Stimulated activated CD8-positive, alpha-beta memory T cell treated with anti-CD3 and anti-CD28 coated beads, Interleukin-2, amount 100 ng/mL, for 48 hours (primary cell): Measurements from ENCODE around the gene RCAN1.
"Not testable (repeated sequence)": the region's sequence is repeated elsewhere in the genome, so short reads cannot be mapped to it uniquely, and the experiment has no call there.

Experiments
- DNase-seq, 2 donors: peaks; one replicate each; pipeline ENCODE4 v3.0.0-alpha.2; 2020; ENCODE audit warnings: low read depth in 2 of 2

The RCAN1 gene

DNA sequence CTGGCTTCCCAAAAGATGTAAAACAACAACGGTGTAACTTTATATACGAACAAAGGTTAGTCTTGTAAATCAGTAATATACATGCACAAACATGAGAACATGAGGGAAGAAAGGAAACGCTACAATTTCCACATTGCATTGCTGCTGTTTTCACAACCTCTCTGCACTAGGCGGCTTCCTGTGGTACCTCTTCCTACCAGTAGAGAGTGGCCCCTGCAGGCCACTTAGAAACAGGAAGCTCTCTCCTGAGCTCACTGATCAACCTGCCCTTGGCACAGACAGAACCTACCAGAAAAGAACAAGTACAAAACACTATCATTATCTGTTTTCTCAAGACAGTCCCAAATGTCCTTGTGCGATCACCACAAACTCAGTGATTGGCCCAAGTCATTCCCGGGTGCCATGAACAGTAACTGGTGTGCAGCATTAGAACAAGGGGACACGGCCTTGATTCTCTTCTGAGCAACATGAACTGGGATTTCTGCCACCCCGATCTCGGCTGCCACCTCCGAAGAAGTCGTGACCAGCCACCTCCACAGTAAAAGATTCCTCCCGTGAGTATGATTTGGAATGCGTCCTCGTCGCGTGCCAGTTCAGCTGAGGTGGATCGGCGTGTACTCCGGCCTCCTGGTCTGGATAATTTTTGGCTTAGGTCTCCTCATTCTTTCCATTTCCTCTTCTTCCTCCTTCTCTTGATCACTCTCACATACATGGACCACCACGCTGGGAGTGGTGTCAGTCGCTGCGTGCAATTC, 97.2 kb downstream of the RCAN1 start:
- DNase-seq: no peak

DNA sequence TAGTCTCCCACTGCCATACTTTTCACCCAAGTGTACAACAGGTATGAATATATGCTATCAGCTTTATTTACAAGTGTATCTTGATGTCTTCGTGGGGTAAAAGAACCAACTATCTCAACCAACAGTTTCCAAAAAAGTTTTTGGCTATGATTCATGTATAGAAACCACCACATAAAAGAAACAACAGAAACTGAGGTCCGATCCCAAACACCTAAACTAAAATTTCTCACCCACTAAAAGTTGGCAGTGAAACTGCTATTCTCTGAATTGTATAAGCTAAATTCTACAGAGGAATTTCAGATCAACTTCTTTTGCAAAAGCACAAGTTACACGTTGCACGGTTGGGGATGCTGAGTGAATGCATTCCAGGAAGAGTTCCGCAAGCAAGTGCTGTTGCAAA, 97.9 kb downstream of the RCAN1 start:
- DNase-seq: no peak

DNA sequence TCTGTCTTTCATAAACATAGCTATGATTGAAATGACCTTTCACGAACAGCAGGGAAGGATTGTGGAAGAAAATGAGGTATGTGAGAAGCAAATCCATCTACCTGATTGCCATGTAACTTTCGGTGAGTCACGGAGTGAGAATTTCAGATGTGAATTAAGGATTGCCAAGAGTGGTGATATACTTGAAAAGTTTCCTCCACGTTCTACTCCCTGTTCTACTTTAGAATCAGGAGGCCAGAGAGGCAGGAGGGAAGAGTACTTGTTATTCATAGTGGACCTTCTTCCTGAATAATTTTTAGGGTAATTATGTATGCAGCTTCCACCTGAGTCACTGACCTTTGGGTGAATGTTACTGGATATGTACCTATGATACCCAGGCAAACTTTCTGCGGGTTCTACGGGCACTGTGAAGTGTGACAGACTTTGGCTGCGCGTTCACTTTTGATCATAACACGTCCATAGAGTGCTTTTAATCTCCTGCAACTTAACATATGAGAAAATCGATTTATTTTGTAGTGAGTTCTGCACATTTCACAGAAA, 100.3 kb downstream of the RCAN1 start:
- DNase-seq: no peak

DNA sequence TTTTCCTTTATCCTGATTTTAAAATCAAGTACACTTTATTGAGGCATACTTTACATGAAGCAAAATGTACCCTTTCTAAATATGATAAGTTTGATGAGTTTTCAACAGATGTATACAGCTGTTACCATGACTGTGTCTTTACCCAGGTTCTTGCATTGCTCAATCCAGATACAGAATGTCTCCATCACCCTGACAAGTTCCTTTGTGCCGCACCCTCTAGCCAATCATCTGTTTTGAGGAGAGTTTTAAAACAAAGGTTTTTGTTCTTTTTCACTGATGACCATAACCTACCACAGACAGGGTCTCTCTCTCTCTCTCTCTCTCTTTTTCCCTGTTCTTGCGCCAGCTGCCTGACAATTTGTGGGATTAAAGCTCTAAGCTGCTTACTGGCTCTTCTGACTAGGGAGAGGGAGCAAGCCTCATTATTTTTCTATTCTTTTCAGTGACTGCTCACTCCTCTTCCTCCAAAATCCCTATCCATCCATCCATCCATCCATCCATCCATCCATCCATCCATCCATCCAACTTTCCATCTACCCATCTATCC, 101.7 kb downstream of the RCAN1 start:
- no peak for DNase-seq

DNA sequence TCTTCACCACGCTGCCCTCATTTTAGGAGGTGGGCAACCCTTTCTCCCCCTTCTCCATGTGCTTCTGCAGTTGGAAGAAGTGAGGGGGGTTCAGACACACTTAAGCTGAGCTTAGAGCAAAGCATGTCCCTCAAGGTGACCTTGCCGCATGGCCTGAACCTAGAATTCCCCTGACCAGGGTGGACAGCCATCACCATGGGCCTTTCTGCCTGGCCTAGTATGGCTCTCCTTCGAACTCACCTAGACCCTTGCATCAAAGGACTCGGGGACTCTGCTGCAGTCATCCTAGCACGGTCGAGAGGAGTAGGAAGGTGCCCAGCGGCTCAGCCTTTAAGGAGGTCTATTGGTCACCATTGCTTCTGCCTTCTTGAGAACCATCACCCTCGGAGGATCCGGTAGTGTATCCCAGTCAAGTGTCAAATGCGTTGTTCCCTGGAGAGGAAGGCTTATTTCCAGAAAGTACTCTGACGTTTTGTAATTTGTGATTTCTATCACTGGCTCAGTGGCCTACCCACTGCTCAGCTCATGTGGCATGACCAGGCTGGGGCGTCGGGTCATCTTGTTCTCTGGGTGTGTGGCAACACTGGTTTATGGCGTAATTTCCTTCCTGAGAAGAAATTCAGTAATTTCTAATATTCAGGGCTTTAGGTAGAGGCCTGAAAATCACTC, 103.0 kb downstream of the RCAN1 start, which contains the start of gene KCNE1:
KCNE1 (minus strand) TSS at position 424 of the 669 bp plus-strand sequence. CDS start 62,576 bp downstream, outside the sequence.
- DNase-seq: no peak

DNA sequence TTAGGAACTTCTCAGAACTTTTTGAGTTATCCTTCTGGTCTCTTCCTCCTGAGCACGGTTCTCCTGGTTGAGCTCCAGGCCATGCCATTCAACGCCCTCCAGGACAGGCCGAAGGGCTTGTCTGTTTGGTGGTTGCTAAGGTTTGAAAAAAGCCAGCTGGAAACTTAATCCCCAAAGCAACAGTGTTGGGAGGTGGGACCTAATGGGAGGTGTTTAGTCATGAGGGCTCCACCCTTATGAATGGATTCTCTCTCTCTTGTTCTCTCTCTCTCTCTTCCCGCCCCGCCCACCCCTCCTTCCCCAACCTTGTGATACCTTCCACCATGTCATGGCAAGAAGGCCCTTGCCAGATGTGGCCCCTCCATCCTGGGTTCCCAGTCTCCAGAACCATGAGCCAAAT, 103.7 kb downstream of the RCAN1 start:
- DNase-seq: no peak

DNA sequence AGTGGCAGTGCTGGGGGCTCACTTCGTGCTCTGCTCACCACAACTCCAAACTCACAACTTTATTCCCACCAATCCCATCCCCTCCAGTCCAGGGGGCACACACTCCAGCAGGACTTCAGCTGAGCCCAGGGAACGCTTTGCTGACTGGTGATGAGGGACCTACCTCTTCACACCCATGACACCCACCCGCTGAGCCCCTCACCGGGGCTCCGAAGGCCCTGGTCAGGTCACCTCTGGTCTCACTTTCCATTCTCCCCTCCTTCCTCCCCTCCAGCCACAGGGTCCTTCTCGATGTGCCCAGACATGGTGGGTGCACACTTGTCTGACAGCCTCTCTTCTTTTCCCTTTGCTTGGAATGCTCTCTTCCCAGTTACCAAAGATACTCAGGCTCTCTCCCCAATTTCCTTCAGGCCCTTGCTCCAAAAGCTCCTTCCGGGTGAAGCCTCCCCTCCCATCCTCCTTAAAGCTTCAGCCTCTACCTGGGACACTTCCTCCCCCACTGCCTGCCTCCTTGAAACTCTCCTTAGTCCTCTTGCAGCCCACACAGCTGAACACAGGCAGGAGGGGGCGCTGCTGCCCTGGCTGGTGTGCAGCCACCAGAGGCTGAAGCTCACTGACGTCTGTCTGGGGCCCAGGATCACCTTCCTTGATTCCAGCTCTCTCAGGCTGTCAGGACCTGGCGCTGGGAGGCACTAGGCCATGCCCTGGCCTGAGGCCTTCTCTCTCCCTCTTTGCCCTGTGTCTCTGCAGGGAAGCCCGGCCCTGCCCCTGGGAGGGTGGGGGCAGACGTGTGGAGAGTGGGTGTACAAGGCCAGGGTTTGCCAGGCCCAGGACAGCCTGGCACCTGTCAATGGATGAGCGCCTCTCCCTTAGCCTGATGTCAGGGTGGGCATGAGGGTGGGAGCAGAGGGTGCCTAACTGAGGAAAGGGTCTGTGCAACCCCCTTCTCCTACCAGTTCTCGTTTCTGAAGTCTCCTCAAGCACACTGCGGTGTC, 104.5 kb downstream of the RCAN1 start:
- peak; percentile 50 to 58 for DNase-seq

DNA sequence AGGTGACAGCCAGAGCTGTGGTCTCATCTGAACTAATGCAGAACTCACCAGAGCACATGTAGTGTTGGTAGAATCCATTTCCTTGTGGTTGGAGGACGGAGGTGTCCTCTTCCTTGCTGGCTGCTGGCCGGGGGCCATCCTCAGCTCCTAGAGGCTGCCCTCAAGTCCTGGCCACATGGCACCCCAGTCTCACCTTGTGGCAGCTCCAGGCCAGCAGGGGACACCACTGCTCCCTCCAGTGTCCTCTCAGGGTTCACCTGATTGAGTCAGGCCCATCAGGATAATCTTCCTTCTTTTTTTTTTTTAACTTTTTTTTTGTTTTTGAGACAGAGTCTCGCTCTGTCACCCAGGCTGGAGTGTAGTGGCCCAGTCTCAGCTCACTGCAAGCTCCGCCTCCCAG, 105.8 kb downstream of the RCAN1 start:
- DNase-seq: no peak

DNA sequence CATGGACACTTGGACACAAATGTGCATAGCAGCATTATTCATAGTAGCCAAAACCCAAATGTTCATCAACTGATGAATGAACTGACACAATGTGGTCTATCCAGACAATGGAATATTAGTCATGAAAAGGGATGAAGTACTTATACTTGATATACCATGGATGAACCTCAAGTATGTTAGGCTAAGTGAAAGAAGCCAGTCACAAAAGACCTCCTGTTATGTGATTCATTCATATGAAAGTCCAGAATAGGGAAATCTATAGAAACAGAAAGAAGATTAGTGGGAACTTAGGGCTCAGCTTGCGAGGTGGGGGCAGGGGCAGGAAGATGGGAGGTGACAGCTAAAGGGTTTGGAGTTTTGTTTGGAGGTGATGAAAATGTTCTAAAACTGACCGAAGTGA, 110.3 kb downstream of the RCAN1 start:
- DNase-seq: no peak

DNA sequence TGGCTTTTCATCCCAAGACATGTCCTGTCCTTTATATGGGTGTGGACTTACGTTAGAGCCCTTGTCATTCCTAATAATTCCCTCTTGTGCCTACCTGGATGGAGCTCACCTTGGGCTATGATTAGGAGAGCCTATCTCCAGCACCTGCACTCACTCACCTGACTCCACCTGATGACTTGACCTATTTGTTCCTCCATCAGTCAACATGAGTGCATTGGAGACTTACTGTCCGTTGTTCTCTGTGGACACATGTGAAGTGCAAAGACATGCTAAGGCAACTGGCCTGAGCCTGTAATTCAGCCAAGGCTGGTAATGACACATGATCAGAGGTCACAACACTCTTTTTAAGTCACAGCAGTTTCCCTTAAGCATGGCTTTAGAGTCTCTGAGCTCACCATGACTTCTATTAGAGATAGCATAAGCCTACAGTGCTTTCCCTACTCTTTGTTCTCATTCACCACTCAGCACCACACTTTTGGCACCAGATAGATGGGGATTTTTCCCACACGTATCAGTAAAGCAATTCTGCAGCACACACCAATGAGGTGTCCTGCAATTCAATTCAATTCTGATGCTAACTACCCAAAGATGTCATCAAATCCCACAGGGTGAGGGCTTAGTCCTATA, 112.3 kb downstream of the RCAN1 start:
- no peak for DNase-seq

DNA sequence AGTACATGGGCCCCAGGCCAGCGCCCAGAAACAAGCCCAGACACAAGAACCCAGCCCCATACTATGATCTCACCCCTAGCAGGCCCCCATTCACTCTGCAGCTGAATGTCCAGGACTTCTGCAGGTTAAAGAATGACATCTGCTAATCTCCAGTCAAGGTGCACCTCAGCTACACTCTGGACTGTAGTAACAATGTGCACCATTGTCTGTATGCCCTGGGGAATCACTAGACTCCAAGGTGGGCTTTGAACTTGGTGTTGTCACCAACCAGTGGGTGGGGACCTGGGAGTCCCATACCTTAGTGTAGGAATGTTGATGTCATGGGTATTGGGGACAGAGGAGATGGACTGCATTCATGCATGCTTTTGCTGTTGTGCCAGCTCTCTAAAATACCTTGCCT, 113.2 kb downstream of the RCAN1 start:
- DNase-seq: no peak

DNA sequence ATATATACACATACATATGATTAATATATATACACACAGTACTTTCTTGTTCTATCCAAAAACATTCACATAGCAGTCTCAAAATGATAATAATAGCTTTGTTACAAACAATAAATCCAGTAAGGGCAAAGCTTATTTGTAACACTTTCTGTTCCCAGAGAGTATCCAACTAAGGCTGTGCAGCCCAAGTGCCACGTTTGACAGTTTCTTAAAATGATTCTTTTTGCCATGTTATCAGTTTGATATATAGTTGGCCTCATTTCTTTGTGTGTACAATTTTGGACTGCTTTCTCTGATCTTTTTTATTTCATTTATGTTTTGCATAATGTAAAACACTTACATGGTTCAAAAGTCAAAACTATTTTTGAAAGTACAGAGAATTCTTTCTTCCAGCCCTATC, 114.7 kb downstream of the RCAN1 start:
- DNase-seq: no peak

DNA sequence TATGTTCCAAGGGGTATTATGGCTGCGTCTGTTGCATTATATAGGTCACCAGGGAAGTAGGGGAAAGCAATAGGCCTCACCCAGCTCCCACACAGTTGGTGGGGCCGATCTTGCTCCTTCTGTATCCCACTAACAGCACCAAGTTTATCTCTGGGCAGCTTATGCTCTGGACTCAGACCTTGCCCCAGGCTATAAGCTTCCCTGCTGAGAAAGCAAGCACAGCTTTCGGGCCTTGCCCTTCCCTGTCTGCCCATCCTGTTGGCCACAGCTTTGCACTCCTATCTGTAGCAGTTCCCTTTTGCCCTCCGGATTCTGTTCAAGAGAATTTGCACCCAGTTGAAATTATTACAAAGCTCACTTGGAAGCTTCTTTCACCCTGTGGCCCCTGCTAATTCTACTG, 115.8 kb downstream of the RCAN1 start:
- no peak for DNase-seq

DNA sequence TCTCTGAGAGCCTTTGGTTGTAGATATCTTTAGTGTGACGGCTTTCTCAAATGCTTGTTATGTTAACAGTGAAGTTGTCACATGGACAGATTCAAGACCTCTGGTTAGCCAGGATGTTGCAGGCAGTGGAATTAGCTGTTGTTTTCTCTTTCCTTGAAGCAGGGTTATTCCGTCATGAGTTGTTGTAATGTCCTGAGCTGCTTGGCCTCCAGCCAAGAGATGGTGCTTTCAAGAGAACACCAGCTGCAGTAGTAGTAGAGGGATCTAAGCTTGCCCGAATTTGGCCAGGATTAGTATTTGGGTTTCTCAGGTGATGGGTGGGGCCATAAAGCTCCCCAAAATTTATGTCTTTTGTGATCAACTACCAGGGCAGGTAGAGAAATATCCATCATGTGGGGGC, 116.3 kb downstream of the RCAN1 start:
- no peak for DNase-seq

DNA sequence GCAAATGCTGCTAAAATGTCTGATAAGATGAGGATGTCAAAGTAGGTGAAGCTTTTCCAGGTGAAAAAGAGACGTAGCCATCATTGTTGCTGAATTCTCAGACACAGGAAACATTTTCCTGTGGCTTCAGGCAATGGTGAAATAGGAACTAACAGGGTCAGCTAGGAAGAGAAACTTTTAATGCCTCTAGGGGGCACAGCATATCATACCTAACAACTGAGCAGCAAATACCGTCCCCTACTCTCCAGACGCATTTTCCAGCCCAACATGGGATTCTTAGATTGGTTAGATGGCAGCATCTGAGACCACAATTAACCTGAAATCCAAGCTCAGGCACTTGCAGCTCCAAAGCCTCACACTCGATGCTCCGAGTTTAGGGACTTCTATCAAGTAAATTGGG, 131.1 kb downstream of the RCAN1 start:
- DNase-seq: not testable (repeated sequence)

DNA sequence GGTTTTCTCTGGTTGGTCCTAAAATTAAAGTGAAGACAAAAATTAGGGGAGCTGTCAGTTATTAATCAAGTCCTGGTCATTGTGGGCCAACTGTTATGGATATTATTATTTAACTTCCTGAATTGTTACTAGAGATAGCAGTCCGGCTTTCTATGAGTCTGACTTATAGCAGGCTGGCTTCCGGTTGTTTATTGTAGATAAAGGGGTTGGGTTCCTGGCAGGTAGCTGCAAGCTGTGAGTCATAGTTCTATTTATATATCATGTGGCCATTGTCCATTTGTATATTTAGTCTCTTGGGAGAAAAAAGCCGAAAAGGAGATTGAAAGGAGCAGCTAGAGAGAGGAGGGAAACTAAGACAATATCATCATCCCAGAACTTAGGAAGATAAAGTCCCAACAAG, 131.5 kb downstream of the RCAN1 start:
- not testable (repeated sequence) for DNase-seq

DNA sequence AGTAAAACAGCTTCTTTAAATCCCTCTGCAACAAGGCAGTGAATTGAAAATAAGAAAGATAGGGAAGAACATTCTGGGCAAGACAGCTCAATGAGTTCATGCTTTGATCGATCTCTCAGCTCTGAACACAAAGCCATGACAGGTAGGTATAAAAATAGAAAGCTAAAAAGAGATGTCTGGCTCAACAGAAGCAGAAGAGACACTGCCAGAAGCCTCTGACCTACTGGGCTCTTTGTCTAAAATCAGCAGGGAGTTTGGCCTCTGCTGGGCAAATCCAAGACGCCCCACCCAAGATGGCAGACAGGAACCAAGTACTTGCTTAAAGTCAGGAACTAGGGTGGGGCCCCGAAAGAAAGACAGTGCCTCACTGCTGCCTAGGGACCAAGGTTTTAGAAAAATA, 147.6 kb downstream of the RCAN1 start:
- not testable (repeated sequence) for DNase-seq
